Cardiac fibroblast (primary cell): Measurements from ENCODE around the gene DPYD.

Source experiments
- DNase-seq, 2 donors: peaks; one replicate each; pipeline versions ENCODE4 v3.0.0 to v3.0.0-alpha.2; 2010; ENCODE audit warnings: low read depth in 2 of 2
- H3K4me3 ChIP-seq, 2 donors: replicated peaks in 1 of 2; 1 replicate in 1 of 2; 2 replicates in 1 of 2; pipeline ENCODE4 v1.5.1; 2011; ENCODE audit warnings: low read depth in 2 of 2, low read length in 2 of 2, mild to moderate bottlenecking in 2 of 2, moderate library complexity in 1 of 2
- TF ChIP-seq, protein P1 (sequence below): IDR thresholded peaks from one replicate; pipeline ENCODE4 v1.5.1; 2011; ENCODE audit warnings: low read depth, mild to moderate bottlenecking, low read length, inconsistent platforms

DPYD gene

GRCh38 chr1:97764991-97765390, 155.8 kb downstream of the DPYD start:
- TF ChIP-seq, protein P1, sequence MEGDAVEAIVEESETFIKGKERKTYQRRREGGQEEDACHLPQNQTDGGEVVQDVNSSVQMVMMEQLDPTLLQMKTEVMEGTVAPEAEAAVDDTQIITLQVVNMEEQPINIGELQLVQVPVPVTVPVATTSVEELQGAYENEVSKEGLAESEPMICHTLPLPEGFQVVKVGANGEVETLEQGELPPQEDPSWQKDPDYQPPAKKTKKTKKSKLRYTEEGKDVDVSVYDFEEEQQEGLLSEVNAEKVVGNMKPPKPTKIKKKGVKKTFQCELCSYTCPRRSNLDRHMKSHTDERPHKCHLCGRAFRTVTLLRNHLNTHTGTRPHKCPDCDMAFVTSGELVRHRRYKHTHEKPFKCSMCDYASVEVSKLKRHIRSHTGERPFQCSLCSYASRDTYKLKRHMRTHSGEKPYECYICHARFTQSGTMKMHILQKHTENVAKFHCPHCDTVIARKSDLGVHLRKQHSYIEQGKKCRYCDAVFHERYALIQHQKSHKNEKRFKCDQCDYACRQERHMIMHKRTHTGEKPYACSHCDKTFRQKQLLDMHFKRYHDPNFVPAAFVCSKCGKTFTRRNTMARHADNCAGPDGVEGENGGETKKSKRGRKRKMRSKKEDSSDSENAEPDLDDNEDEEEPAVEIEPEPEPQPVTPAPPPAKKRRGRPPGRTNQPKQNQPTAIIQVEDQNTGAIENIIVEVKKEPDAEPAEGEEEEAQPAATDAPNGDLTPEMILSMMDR = no peak
- no peak overlapping the region for H3K4me3 ChIP-seq
- DNase-seq = no peak

GRCh38 chr1:97761637-97762036, 159.2 kb downstream of the DPYD start:
- no peak overlapping the region for H3K4me3 ChIP-seq
- no peak for DNase-seq
- TF ChIP-seq, protein P1 = no peak

- H3K4me3 ChIP-seq = no peak overlapping the region
- TF ChIP-seq, protein P1 = no peak
- peak in 1 of 2 donors; percentile 59 for DNase-seq
Measured at GRCh38 chr1:97759078-97759477, 161.8 kb downstream of the DPYD start.

- peak in 1 of 2 donors; percentile 79 for DNase-seq
- TF ChIP-seq, protein P1 = no peak
- H3K4me3 ChIP-seq = no peak overlapping the region
Measured at GRCh38 chr1:97758541-97759057, 162.2 kb downstream of the DPYD start.

GRCh38 chr1:97745912-97746311, 174.9 kb downstream of the DPYD start:
- H3K4me3 ChIP-seq = no peak overlapping the region
- TF ChIP-seq, protein P1 = no peak
- DNase-seq = peak in 1 of 2 donors; percentile 62

- TF ChIP-seq, protein P1 = no peak
- no peak for DNase-seq
- H3K4me3 ChIP-seq = no peak overlapping the region
Measured at GRCh38 chr1:97744977-97745376, 175.9 kb downstream of the DPYD start.

DNA sequence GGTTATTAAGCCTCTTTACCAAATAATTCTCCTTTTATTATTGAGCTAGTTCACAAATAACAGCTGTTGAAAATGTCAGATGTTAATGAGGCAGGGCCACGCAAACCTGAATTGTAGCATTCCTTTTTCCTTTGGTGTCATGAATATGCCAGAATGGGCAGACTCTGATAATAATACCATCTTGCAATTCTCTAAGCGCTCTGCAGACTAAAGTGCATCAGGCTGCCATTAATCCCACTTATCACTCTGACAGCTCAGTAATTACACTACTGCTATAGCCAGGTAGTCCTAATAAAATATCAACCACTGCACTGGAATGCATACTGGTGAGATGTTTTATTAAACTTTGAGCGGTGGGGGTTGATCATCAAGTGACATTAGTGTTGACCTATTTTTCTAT, 177.7 kb downstream of the DPYD start:
- H3K4me3 ChIP-seq = no peak overlapping the region
- DNase-seq = no peak
- TF ChIP-seq, protein P1 = no peak
